A549 treated with Hydrocortisone at 1 μM for 4 hours (cell line): ENCODE results near the gene HCRT. TPM values are rescaled to one million over a fixed set of nuclear protein-coding genes. Genes with fewer than 3 reads are reported as not detected.

Experiments
- total RNA-seq: library from RNA; stranded (reverse); fragments of 200-300 nt; extraction: Qiagen RNA extraction; gene quantifications from 5 replicates; pipeline ENCODE4 v1.2.3, GENCODE V29; 2022

HCRT gene
- total RNA-seq = 0.21 to 0.50 TPM in 2 of 5 replicates, not detected in the others

GRCh38 chr17:42184713-42185620 lies at the start of gene HCRT:
Gene HCRT, minus strand, starts transcription at chr17:42185452. Its CDS starts 87 bp downstream, at chr17:42185365.

GRCh38 chr17:42193969-42194899 lies 9.0 kb upstream of the HCRT start, which contains the start of gene GHDC:
Gene GHDC, minus strand, starts transcription at chr17:42194494. Its CDS starts 913 bp downstream, at chr17:42193581.

GRCh38 chr17:42180922-42181850 lies 4.1 kb downstream of the HCRT start, which contains the start of gene KCNH4:
Gene KCNH4, minus strand, starts transcription at chr17:42181142. Its CDS starts 197 bp downstream, at chr17:42180945.

Other genes starting within 250 kb of the HCRT start
- gene CNP, start 218.7 kb downstream of the HCRT start, total RNA-seq = 64.1 to 67.9 TPM (median 66.6 TPM) in 5 replicates
- 111 to 114 TPM (median 113 TPM) in 5 replicates for gene DNAJC7, start 168.0 kb downstream of the HCRT start, total RNA-seq
- gene NKIRAS2, start 165.4 kb downstream of the HCRT start, total RNA-seq = 40.1 to 51.5 TPM (median 44.0 TPM) in 5 replicates
- gene C17orf113, start 134.9 kb downstream of the HCRT start, total RNA-seq = 0.53 to 0.92 TPM (median 0.73 TPM) in 5 replicates
- gene ZNF385C, start 87.0 kb downstream of the HCRT start, total RNA-seq = 0.12 to 0.39 TPM (median 0.30 TPM) in 5 replicates
- 0.22 to 0.62 TPM (median 0.45 TPM) in 5 replicates for gene DHX58, start 72.7 kb downstream of the HCRT start, total RNA-seq
- gene KAT2A, start 64.1 kb downstream of the HCRT start, total RNA-seq = 41.3 to 45.4 TPM (median 44.6 TPM) in 5 replicates
- gene HSPB9, start 62.6 kb downstream of the HCRT start, total RNA-seq = not detected in 5 replicates
- gene RAB5C, start 30.5 kb downstream of the HCRT start, total RNA-seq = 234 to 263 TPM (median 254 TPM) in 5 replicates
- 0.20 to 0.36 TPM (median 0.35 TPM) in 5 replicates for gene KCNH4, start 4.3 kb downstream of the HCRT start, total RNA-seq
- 18.0 to 20.3 TPM (median 19.5 TPM) in 5 replicates for gene GHDC, start 9.0 kb upstream of the HCRT start, total RNA-seq
- gene STAT5B, start 90.9 kb upstream of the HCRT start, total RNA-seq = 22.8 to 30.4 TPM (median 28.5 TPM) in 5 replicates
- gene STAT5A, start 103.0 kb upstream of the HCRT start, total RNA-seq = 5.7 to 7.7 TPM (median 6.3 TPM) in 5 replicates
- gene STAT3, start 203.0 kb upstream of the HCRT start, total RNA-seq = 68.1 to 79.3 TPM (median 71.3 TPM) in 5 replicates
- 396 to 431 TPM (median 412 TPM) in 5 replicates for gene CAVIN1, start 237.8 kb upstream of the HCRT start, total RNA-seq